K562 (cell line): ENCODE data around the gene OPCML. TPM values are rescaled to one million over a fixed set of nuclear protein-coding genes. Genes with fewer than 3 reads are reported as not detected.

ENCODE experiments used
- ATAC-seq: fragments of 200-7000 bp; cut with Tn5 transposase; 3 replicates; pipeline ENCODE4 v1.9.1; 2020; ENCODE audit warnings: moderate library complexity
- BruUV-seq: library from RNA; stranded (reverse); fragments of 400-500 nt; replicated peaks from 2 replicates; lab custom pipeline; 2021; lab: Mats Ljungman, UMichigan
- CTCF ChIA-PET: fragments of 300-600 bp; formaldehyde crosslinking; extraction: SDS; loops from one replicate; lab custom pipeline; 2021; ENCODE audit warnings: low intra/inter-chr PET ratio; lab: Yijun Ruan, JAX
- POLR2A ChIA-PET: fragments of 300-600, 350-650 bp; sonication (Branson Sonifier 250); formaldehyde crosslinking; extraction: SDS; loops from one replicate; lab custom pipeline; 2021; ENCODE audit warnings: antibody characterized with exemption, inconsistent platforms; lab: Yijun Ruan, JAX
- DNase-seq, 4 experiments: peaks; one replicate each; pipeline versions ENCODE4 v3.0.0 to v3.0.0-alpha.2; 2011 to 2018; ENCODE audit warnings: low spot score in 3 of 4, mixed read lengths in 3 of 4; ENCODE audit errors: extremely low read depth in 1 of 4
- FAIRE-seq: peaks from 2 replicates; lab custom pipeline; 2011; peaks lifted over from hg19 to GRCh38; lab: Jason Lieb, UNC
- H2AFZ ChIP-seq: 2 replicates; pipeline ENCODE4 v1.6.0; 2011; ENCODE audit warnings: low read depth, low read length, control low read depth, inconsistent platforms
- H3K27ac ChIP-seq: fragments of 200-600 bp; 3 replicates; pipeline ENCODE4 v1.8.0; 2011; ENCODE audit warnings: low read depth, mild to moderate bottlenecking, control low read depth, inconsistent platforms, low read length, moderate library complexity, mixed read lengths; ENCODE audit errors: extremely low read depth
- H3K27me3 ChIP-seq, 2 experiments: fragments of 300-600 bp in 1 of 2; 2 replicates in 1 of 2; 3 replicates in 1 of 2; pipeline versions ENCODE4 v1.6.0 to v1.8.0; 2011; ENCODE audit warnings: inconsistent platforms in 2 of 2, low read length in 2 of 2, mild to moderate bottlenecking in 1 of 2, mixed read lengths in 1 of 2, moderate library complexity in 1 of 2; ENCODE audit not compliant: control insufficient read depth in 2 of 2, insufficient read depth in 2 of 2
- H3K36me3 ChIP-seq: fragments of 300-600 bp; 3 replicates; pipeline ENCODE4 v1.8.0; 2011; ENCODE audit warnings: mild to moderate bottlenecking, low read length, inconsistent platforms; ENCODE audit not compliant: control insufficient read depth, insufficient read depth
- H3K4me1 ChIP-seq, 2 experiments: fragments of 200-600 bp in 1 of 2; replicated peaks in 1 of 2; 2 replicates in 1 of 2; 3 replicates in 1 of 2; pipeline versions ENCODE4 v1.5.1 to v1.8.0; 2011; ENCODE audit warnings: inconsistent platforms in 2 of 2, low read length in 2 of 2, mild to moderate bottlenecking in 1 of 2, mixed read lengths in 1 of 2, moderate library complexity in 1 of 2; ENCODE audit not compliant: control insufficient read depth in 2 of 2, insufficient read depth in 2 of 2
- H3K4me2 ChIP-seq: 2 replicates; pipeline ENCODE4 v1.6.1; 2011; ENCODE audit warnings: low read length, control low read depth, inconsistent platforms, mixed read lengths; ENCODE audit not compliant: insufficient read depth
- H3K4me3 ChIP-seq: fragments of 200-600 bp; sonication (generic), shearing (Covaris generic); 2 replicates; pipeline ENCODE4 v1.5.1; 2016; ENCODE audit warnings: control low read depth, inconsistent platforms
- H3K79me2 ChIP-seq: fragments of 200-600 bp; 3 replicates; pipeline ENCODE4 v1.8.0; 2011; ENCODE audit warnings: low read length, inconsistent platforms; ENCODE audit not compliant: control insufficient read depth, insufficient read depth
- H3K9ac ChIP-seq, 2 experiments: 2 replicates each; pipeline versions ENCODE4 v1.6.0 to v1.6.1; 2011; ENCODE audit warnings: low read depth in 2 of 2, low read length in 2 of 2, control low read depth in 1 of 2, inconsistent platforms in 1 of 2, mild to moderate bottlenecking in 1 of 2, mixed read lengths in 1 of 2; ENCODE audit not compliant: insufficient read depth in 1 of 2
- H3K9me1 ChIP-seq: one replicate; pipeline ENCODE4 v1.6.0; 2011; ENCODE audit warnings: inconsistent platforms, mild to moderate bottlenecking, low read length, moderate library complexity; ENCODE audit not compliant: control insufficient read depth, insufficient read depth
- H3K9me3 ChIP-seq: replicated peaks from 2 replicates; pipeline ENCODE4 v1.5.1; 2011; ENCODE audit warnings: low read depth, low read length, inconsistent platforms; ENCODE audit not compliant: control insufficient read depth, insufficient read depth
- H4K20me1 ChIP-seq: replicated peaks from 2 replicates; pipeline ENCODE4 v1.6.1; 2011; ENCODE audit warnings: low read length, inconsistent platforms, mixed read lengths; ENCODE audit not compliant: control insufficient read depth, insufficient read depth
- CBFA2T3 ChIP-seq: fragments of 450-650 bp; IDR thresholded peaks from 2 replicates; pipeline ENCODE4 v1.6.1; 2017
- NFIC ChIP-seq: fragments of 450-650 bp; IDR thresholded peaks from 2 replicates; pipeline ENCODE4 v1.6.1; 2017; ENCODE audit warnings: mild to moderate bottlenecking, inconsistent platforms
- PCBP2 ChIP-seq: fragments of 200-400 bp; formaldehyde crosslinking; IDR thresholded peaks from 2 replicates; pipeline ENCODE4 v1.6.1; 2018; ENCODE audit warnings: low read length, low read depth, mild to moderate bottlenecking, moderate library complexity; ENCODE audit not compliant: poor library complexity, severe bottlenecking
- SAFB2 ChIP-seq: fragments of 200-400 bp; formaldehyde crosslinking; IDR thresholded peaks from 2 replicates; pipeline ENCODE4 v1.6.1; 2018; ENCODE audit warnings: borderline replicate concordance, low read length, low read depth, moderate library complexity; ENCODE audit not compliant: severe bottlenecking
- SNAPC5 ChIP-seq: fragments of 250-450 bp; sonication (Bioruptor Pico); IDR thresholded peaks from 2 replicates; pipeline ENCODE4 v1.8.0; 2021; ENCODE audit warnings: moderate library complexity, mild to moderate bottlenecking, inconsistent platforms
- STAG1 ChIP-seq: sonication (generic); formaldehyde crosslinking; IDR thresholded peaks from 2 replicates; pipeline ENCODE4 v1.5.0; 2020; ENCODE audit warnings: missing genetic modification reagents, borderline replicate concordance
- ZFP30 ChIP-seq: fragments of 250-450 bp; sonication (Bioruptor Pico); IDR thresholded peaks from 2 replicates; pipeline ENCODE4 v1.8.0; 2022; ENCODE audit warnings: moderate library complexity, mild to moderate bottlenecking, inconsistent platforms, borderline replicate concordance
- ZNF41 ChIP-seq: fragments of 250-450 bp; sonication (Bioruptor Pico); conservative IDR thresholded peaks from 2 replicates; pipeline ENCODE4 v1.4.0; 2020; ENCODE audit warnings: mild to moderate bottlenecking
- WGBS: fragments of 100-300 bp; shearing (Covaris generic); methylation state at CpG from one replicate; pipeline ENCODE4 v1.1.6; 2016; ENCODE audit warnings: low coverage, mixed read lengths; ENCODE audit not compliant: insufficient coverage; ENCODE audit errors: missing lambda C conversion rate; 5-methylcytosine and 5-hydroxymethylcytosine counted together
- in situ Hi-C: fragments of 300-500 bp; cut with MboI; formaldehyde crosslinking; loops from 4 replicates; pipeline ENCODE4 v1.15.0; 2018; ENCODE audit warnings: inconsistent platforms, mixed read lengths
- intact Hi-C: fragments of 100-400 bp; cut with micrococcal nuclease; formaldehyde crosslinking; loops from 2 replicates; pipeline ENCODE4 v1.14.2; 2022
- polyA plus RNA-seq, 8 experiments: library from polyadenylated mRNA; depleted of rRNA in 4 of 8; stranded (reverse) in 5 of 8; unstranded in 3 of 8; fragments of >200 nt; fragmentation: Nextera tagmentation in 2 of 8; fragmentation: Illumina TruSeq in 1 of 8; extraction: Ambion mirVana in 2 of 8; extraction: Trizol in 1 of 8; gene quantifications; 2 replicates each; pipeline versions ENCODE4 v1.2.1 to v1.2.3, GENCODE V29; 2011 to 2014; ENCODE audit warnings: inconsistent platforms in 1 of 8, missing spikeins in 1 of 8
- total RNA-seq, 7 experiments: library from RNA; depleted of rRNA in 6 of 7; stranded (reverse); fragments of >200 nt in 6 of 7; fragmentation: Illumina TruSeq in 2 of 7; extraction: Trizol in 2 of 7; gene quantifications; 2 replicates each; pipeline versions ENCODE4 v1.2.1 to v1.2.3, GENCODE V29; 2011 to 2021; ENCODE audit warnings: low replicate concordance in 1 of 7
- TF ChIP-seq, protein P1 (sequence below): sonication (generic); formaldehyde crosslinking; IDR thresholded peaks from 2 replicates; pipeline ENCODE4 v1.8.0; 2023; ENCODE audit warnings: missing genetic modification reagents, mild to moderate bottlenecking, borderline replicate concordance

The OPCML gene
- total and polyA plus RNA-seq, 9 of the 15 experiments (the other 6 are each of a cell fraction or from before 2014, with no cell fraction given): not detected

- ChIA-PET CTCF (no interaction called here), POLR2A (no interaction called here)
- Histone ChIP-seq H3K9me1 (no peaks in the 10 kb centered on the region), H2AFZ (no peak overlapping the region), H3K4me1 (no peaks in the 10 kb centered on the region), H4K20me1 (no peaks in the 10 kb centered on the region), H3K4me2 (no peak overlapping the region), H3K9me3 (no peaks in the 10 kb centered on the region), H3K4me3 (no peak overlapping the region), H3K36me3 (no peaks in the 10 kb centered on the region), H3K9ac (no peak overlapping the region), H3K27ac (no peak overlapping the region), H3K79me2 (no peaks in the 10 kb centered on the region), H3K27me3 (no peaks in the 10 kb centered on the region)
- ATAC-seq: no peak
- FAIRE-seq: no peak
- 0% methylated on average over 4 of the region's 5 CpGs for WGBS
- intact Hi-C loops: no loop called here
- DNase-seq: no peak
- in situ Hi-C loops: no loop called here
- BruUV-seq: no TSS peak
- no peak for TF ChIP-seq ZNF41 (CRISPR knock-in tag)
- TF ChIP-seq, protein P1, sequence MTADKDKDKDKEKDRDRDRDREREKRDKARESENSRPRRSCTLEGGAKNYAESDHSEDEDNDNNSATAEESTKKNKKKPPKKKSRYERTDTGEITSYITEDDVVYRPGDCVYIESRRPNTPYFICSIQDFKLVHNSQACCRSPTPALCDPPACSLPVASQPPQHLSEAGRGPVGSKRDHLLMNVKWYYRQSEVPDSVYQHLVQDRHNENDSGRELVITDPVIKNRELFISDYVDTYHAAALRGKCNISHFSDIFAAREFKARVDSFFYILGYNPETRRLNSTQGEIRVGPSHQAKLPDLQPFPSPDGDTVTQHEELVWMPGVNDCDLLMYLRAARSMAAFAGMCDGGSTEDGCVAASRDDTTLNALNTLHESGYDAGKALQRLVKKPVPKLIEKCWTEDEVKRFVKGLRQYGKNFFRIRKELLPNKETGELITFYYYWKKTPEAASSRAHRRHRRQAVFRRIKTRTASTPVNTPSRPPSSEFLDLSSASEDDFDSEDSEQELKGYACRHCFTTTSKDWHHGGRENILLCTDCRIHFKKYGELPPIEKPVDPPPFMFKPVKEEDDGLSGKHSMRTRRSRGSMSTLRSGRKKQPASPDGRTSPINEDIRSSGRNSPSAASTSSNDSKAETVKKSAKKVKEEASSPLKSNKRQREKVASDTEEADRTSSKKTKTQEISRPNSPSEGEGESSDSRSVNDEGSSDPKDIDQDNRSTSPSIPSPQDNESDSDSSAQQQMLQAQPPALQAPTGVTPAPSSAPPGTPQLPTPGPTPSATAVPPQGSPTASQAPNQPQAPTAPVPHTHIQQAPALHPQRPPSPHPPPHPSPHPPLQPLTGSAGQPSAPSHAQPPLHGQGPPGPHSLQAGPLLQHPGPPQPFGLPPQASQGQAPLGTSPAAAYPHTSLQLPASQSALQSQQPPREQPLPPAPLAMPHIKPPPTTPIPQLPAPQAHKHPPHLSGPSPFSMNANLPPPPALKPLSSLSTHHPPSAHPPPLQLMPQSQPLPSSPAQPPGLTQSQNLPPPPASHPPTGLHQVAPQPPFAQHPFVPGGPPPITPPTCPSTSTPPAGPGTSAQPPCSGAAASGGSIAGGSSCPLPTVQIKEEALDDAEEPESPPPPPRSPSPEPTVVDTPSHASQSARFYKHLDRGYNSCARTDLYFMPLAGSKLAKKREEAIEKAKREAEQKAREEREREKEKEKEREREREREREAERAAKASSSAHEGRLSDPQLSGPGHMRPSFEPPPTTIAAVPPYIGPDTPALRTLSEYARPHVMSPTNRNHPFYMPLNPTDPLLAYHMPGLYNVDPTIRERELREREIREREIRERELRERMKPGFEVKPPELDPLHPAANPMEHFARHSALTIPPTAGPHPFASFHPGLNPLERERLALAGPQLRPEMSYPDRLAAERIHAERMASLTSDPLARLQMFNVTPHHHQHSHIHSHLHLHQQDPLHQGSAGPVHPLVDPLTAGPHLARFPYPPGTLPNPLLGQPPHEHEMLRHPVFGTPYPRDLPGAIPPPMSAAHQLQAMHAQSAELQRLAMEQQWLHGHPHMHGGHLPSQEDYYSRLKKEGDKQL: no peak
- TF ChIP-seq NFIC: no peak
- TF ChIP-seq SNAPC5 (CRISPR knock-in tag): no peak
- TF ChIP-seq CBFA2T3: no peak
- TF ChIP-seq SAFB2: no peak
- no peak for TF ChIP-seq ZFP30 (CRISPR knock-in tag)
- no peak for TF ChIP-seq STAG1
- TF ChIP-seq PCBP2: no peak
These were observed 308.0 kb downstream of the OPCML start for GRCh38 chr11:133224271-133224670.
